SK-N-SH treated with all-trans-retinoic acid at 6 μM for 48 hours (cell line): ENCODE data around the gene ARMH1.

Experiments
- ATAC-seq: fragments of 200-7000 bp; cut with Tn5 transposase; 3 replicates; pipeline ENCODE4 v1.9.1; 2020; ENCODE audit warnings: mild to moderate bottlenecking, moderate library complexity
- ARNTL ChIP-seq: fragments of 450-650 bp; formaldehyde crosslinking; IDR thresholded peaks from 2 replicates; pipeline ENCODE4 v1.5.0; 2020; ENCODE audit warnings: low read depth, mild to moderate bottlenecking, moderate library complexity, borderline replicate concordance
- BACH2 ChIP-seq: fragments of 250-450 bp; sonication (Bioruptor Pico); IDR thresholded peaks from 2 replicates; pipeline ENCODE4 v1.9.0; 2021; ENCODE audit warnings: mild to moderate bottlenecking, borderline replicate concordance
- CSDC2 ChIP-seq: fragments of 250-450 bp; sonication (Bioruptor Pico); IDR thresholded peaks from 2 replicates; pipeline ENCODE4 v1.5.0; 2020; ENCODE audit warnings: mild to moderate bottlenecking, moderate library complexity
- ESRRG ChIP-seq: fragments of 250-450 bp; sonication (Bioruptor Pico); IDR thresholded peaks from 2 replicates; pipeline ENCODE4 v1.6.1; 2021; ENCODE audit warnings: mild to moderate bottlenecking
- GLIS3 ChIP-seq: fragments of 250-450 bp; sonication (Bioruptor Pico); IDR thresholded peaks from 2 replicates; pipeline ENCODE4 v1.5.0; 2020; ENCODE audit warnings: mild to moderate bottlenecking, moderate library complexity
- ISL1 ChIP-seq: fragments of 250-450 bp; sonication (Bioruptor Pico); IDR thresholded peaks from 2 replicates; pipeline ENCODE4 v2.1.2; 2022; ENCODE audit warnings: mild to moderate bottlenecking, moderate library complexity
- OSR1 ChIP-seq: fragments of 250-450 bp; sonication (Bioruptor Pico); IDR thresholded peaks from 2 replicates; pipeline ENCODE4 v1.8.0; 2022; ENCODE audit warnings: moderate library complexity, mild to moderate bottlenecking, inconsistent platforms
- PPARA ChIP-seq: fragments of 250-450 bp; sonication (Bioruptor Pico); IDR thresholded peaks from 2 replicates; pipeline ENCODE4 v1.5.0; 2020; ENCODE audit warnings: mild to moderate bottlenecking, borderline replicate concordance
- RARB ChIP-seq: fragments of 250-450 bp; sonication (Bioruptor Pico); IDR thresholded peaks from 2 replicates; pipeline ENCODE4 v1.8.0; 2021; ENCODE audit warnings: mild to moderate bottlenecking, moderate library complexity
- SNAI2 ChIP-seq: fragments of 250-450 bp; sonication (Bioruptor Pico); IDR thresholded peaks from 2 replicates; pipeline ENCODE4 v1.5.0; 2020; ENCODE audit warnings: mild to moderate bottlenecking, moderate library complexity
- TCF4 ChIP-seq: fragments of 250-450 bp; sonication (Bioruptor Pico); IDR thresholded peaks from 2 replicates; pipeline ENCODE4 v1.8.0; 2021; ENCODE audit warnings: mild to moderate bottlenecking, moderate library complexity, borderline replicate concordance
- TOX ChIP-seq: fragments of 250-450 bp; sonication (Bioruptor Pico); IDR thresholded peaks from 2 replicates; pipeline ENCODE4 v1.8.0; 2021; ENCODE audit warnings: mild to moderate bottlenecking, moderate library complexity, borderline replicate concordance
- ZFP3 ChIP-seq: fragments of 250-450 bp; sonication (Bioruptor Pico); IDR thresholded peaks from 2 replicates; pipeline ENCODE4 v1.5.0; 2020; ENCODE audit warnings: mild to moderate bottlenecking, moderate library complexity
- ZFP30 ChIP-seq: fragments of 450-650 bp; formaldehyde crosslinking; IDR thresholded peaks from 2 replicates; pipeline ENCODE4 v1.5.0; 2022; ENCODE audit warnings: mild to moderate bottlenecking, moderate library complexity
- ZNF565 ChIP-seq: fragments of 450-650 bp; formaldehyde crosslinking; conservative IDR thresholded peaks from 2 replicates; pipeline ENCODE4 v1.5.0; 2020; ENCODE audit warnings: low read depth, mild to moderate bottlenecking, moderate library complexity
- ZNF70 ChIP-seq: fragments of 450-650 bp; formaldehyde crosslinking; IDR thresholded peaks from 2 replicates; pipeline ENCODE4 v1.5.0; 2020; ENCODE audit warnings: mild to moderate bottlenecking, moderate library complexity
- ZNF8 ChIP-seq: fragments of 450-650 bp; formaldehyde crosslinking; IDR thresholded peaks from 2 replicates; pipeline ENCODE4 v1.5.0; 2020; ENCODE audit warnings: mild to moderate bottlenecking, moderate library complexity
- TF ChIP-seq, protein P1 (sequence below): fragments of 250-450 bp; sonication (Bioruptor Pico); IDR thresholded peaks from 2 replicates; pipeline ENCODE4 v1.8.0; 2021; ENCODE audit warnings: low read depth, mild to moderate bottlenecking, moderate library complexity, borderline replicate concordance
- TF ChIP-seq, protein P2 (sequence below): fragments of 250-450 bp; sonication (Bioruptor Pico); IDR thresholded peaks from 2 replicates; pipeline ENCODE4 v1.5.1; 2021; ENCODE audit warnings: mild to moderate bottlenecking, moderate library complexity
- TF ChIP-seq, protein P3 (sequence below): fragments of 250-450 bp; sonication (Bioruptor Pico); IDR thresholded peaks from 2 replicates; pipeline ENCODE4 v1.5.0; 2020; ENCODE audit warnings: mild to moderate bottlenecking, moderate library complexity
- TF ChIP-seq, protein P4 (sequence below): fragments of 250-450 bp; sonication (Bioruptor Pico); IDR thresholded peaks from 2 replicates; pipeline ENCODE4 v1.5.1; 2020; ENCODE audit warnings: low read depth, mild to moderate bottlenecking, moderate library complexity
- TF ChIP-seq, protein P5 (sequence below): fragments of 250-450 bp; sonication (Bioruptor Pico); IDR thresholded peaks from 2 replicates; pipeline ENCODE4 v1.8.0; 2020; ENCODE audit warnings: mild to moderate bottlenecking, moderate library complexity, borderline replicate concordance

ARMH1 gene

DNA sequence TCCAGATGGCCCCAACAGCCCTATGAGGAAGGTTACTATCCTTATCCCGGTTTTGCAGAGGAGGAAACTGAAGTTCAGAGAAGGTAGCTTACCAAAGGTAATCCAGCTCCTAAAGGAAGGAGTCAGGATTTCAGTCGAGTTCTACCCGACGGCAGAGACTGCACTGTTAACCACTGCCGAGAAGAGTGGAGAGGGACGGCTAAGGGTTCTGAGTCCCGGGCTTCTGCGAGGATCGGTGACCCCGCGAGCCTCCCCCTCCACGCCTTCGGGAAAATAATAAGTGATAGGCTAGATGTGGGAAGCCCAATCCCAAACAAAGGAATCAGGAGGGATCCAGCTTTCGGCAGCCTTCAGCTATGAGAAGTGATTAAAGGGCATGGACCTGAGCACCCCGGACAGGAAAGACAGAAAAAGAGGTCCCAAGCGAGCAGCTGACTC is 820 bp upstream of the ARMH1 start:
- no peak for TF ChIP-seq RARB (CRISPR knock-in tag)
- no peak for TF ChIP-seq ZNF565
- TF ChIP-seq CSDC2, result no peak
- no peak for TF ChIP-seq GLIS3 (CRISPR knock-in tag)
- TF ChIP-seq, protein P1, sequence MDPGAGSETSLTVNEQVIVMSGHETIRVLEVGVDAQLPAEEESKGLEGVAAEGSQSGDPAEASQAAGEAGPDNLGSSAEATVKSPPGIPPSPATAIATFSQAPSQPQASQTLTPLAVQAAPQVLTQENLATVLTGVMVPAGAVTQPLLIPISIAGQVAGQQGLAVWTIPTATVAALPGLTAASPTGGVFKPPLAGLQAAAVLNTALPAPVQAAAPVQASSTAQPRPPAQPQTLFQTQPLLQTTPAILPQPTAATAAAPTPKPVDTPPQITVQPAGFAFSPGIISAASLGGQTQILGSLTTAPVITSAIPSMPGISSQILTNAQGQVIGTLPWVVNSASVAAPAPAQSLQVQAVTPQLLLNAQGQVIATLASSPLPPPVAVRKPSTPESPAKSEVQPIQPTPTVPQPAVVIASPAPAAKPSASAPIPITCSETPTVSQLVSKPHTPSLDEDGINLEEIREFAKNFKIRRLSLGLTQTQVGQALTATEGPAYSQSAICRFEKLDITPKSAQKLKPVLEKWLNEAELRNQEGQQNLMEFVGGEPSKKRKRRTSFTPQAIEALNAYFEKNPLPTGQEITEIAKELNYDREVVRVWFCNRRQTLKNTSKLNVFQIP (CRISPR knock-in tag), result no peak
- TF ChIP-seq ESRRG, result no peak
- TF ChIP-seq BACH2 (CRISPR knock-in tag), result no peak
- TF ChIP-seq, protein P2, sequence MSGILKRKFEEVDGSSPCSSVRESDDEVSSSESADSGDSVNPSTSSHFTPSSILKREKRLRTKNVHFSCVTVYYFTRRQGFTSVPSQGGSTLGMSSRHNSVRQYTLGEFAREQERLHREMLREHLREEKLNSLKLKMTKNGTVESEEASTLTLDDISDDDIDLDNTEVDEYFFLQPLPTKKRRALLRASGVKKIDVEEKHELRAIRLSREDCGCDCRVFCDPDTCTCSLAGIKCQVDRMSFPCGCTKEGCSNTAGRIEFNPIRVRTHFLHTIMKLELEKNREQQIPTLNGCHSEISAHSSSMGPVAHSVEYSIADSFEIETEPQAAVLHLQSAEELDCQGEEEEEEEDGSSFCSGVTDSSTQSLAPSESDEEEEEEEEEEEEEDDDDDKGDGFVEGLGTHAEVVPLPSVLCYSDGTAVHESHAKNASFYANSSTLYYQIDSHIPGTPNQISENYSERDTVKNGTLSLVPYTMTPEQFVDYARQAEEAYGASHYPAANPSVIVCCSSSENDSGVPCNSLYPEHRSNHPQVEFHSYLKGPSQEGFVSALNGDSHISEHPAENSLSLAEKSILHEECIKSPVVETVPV (CRISPR knock-in tag), result no peak
- TF ChIP-seq, all 23 proteins: peak for 0
- peak; percentile 17 for ATAC-seq

DNA sequence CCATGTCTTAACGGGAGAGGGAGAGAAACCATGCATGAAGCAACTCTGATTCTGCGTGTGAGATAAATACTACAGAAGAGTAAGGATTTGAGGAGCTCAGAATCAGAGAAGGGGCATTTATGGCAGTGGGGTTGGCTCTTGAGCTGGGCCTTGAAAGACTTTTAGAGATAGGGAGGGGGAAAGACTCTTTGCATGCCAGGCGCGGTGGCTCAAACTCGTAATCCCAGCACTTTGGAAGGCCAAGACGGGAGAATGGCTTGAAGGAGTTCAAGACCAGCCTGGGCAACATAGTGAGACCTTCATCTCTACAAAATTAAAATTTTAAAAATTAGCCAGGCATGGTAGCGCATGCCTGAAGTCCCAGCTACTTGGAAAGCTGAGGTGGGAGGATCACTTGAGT is 672 bp downstream of the ARMH1 start:
- ATAC-seq, result no peak
- TF ChIP-seq ZFP3 (CRISPR knock-in tag) (no peak), TCF4 (CRISPR knock-in tag) (no peak), ZNF8 (CRISPR knock-in tag) (no peak), ZFP30 (CRISPR knock-in tag) (no peak)
- TF ChIP-seq, protein P1 (CRISPR knock-in tag), result no peak
- TF ChIP-seq, protein P2 (CRISPR knock-in tag), result no peak
- TF ChIP-seq, all 23 proteins: peak for 0

DNA sequence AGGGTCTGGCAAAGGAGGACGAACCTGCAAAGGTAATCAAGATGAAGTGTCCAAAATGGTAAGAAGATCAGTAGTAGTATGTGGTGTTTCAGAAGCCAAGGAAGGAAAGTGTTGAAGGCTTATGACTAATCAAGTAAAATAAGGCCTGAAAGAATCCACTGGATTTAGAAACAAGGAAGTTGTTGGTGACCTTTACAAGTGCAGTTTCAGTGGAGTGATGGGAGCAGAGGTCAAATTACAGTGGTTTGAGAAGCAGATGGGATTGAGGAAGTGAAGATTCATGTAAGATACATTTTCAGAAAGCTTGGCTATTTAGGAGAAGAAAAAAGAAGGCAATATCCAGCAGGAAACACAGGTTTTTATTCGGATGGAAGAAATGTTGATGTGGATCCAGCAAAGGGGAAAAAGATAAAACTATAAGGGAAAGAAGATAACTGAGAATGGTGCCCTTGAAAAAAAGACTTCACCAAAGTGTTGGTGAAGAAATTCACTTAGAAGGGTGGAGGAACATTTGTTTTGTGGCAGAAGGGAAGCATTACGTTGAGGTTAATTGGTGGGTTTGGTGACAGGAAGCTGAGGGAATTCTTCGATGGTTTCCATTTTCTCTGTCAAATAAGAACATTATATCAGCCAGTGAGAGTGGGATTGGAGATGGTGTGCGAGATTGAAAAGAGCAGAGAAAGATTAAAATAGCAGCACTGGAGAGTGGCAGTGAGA is 2.1 kb downstream of the ARMH1 start:
- TF ChIP-seq ZNF70 (no peak), OSR1 (CRISPR knock-in tag) (no peak), ISL1 (CRISPR knock-in tag) (no peak), GLIS3 (CRISPR knock-in tag) (no peak), TOX (no peak), ZNF8 (CRISPR knock-in tag) (no peak), ARNTL (CRISPR knock-in tag) (no peak), ESRRG (no peak), SNAI2 (CRISPR knock-in tag) (no peak), PPARA (no peak), BACH2 (CRISPR knock-in tag) (no peak), RARB (CRISPR knock-in tag) (no peak), CSDC2 (no peak), ZNF565 (no peak), ZFP3 (CRISPR knock-in tag) (no peak)
- TF ChIP-seq, protein P3, sequence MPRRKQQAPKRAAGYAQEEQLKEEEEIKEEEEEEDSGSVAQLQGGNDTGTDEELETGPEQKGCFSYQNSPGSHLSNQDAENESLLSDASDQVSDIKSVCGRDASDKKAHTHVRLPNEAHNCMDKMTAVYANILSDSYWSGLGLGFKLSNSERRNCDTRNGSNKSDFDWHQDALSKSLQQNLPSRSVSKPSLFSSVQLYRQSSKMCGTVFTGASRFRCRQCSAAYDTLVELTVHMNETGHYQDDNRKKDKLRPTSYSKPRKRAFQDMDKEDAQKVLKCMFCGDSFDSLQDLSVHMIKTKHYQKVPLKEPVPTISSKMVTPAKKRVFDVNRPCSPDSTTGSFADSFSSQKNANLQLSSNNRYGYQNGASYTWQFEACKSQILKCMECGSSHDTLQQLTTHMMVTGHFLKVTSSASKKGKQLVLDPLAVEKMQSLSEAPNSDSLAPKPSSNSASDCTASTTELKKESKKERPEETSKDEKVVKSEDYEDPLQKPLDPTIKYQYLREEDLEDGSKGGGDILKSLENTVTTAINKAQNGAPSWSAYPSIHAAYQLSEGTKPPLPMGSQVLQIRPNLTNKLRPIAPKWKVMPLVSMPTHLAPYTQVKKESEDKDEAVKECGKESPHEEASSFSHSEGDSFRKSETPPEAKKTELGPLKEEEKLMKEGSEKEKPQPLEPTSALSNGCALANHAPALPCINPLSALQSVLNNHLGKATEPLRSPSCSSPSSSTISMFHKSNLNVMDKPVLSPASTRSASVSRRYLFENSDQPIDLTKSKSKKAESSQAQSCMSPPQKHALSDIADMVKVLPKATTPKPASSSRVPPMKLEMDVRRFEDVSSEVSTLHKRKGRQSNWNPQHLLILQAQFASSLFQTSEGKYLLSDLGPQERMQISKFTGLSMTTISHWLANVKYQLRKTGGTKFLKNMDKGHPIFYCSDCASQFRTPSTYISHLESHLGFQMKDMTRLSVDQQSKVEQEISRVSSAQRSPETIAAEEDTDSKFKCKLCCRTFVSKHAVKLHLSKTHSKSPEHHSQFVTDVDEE (CRISPR knock-in tag), result no peak
- TF ChIP-seq, protein P4, sequence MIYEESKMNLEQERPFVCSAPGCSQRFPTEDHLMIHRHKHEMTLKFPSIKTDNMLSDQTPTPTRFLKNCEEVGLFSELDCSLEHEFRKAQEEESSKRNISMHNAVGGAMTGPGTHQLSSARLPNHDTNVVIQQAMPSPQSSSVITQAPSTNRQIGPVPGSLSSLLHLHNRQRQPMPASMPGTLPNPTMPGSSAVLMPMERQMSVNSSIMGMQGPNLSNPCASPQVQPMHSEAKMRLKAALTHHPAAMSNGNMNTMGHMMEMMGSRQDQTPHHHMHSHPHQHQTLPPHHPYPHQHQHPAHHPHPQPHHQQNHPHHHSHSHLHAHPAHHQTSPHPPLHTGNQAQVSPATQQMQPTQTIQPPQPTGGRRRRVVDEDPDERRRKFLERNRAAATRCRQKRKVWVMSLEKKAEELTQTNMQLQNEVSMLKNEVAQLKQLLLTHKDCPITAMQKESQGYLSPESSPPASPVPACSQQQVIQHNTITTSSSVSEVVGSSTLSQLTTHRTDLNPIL (CRISPR knock-in tag), result no peak
- TF ChIP-seq, protein P2 (CRISPR knock-in tag), result no peak
- TF ChIP-seq, protein P5, sequence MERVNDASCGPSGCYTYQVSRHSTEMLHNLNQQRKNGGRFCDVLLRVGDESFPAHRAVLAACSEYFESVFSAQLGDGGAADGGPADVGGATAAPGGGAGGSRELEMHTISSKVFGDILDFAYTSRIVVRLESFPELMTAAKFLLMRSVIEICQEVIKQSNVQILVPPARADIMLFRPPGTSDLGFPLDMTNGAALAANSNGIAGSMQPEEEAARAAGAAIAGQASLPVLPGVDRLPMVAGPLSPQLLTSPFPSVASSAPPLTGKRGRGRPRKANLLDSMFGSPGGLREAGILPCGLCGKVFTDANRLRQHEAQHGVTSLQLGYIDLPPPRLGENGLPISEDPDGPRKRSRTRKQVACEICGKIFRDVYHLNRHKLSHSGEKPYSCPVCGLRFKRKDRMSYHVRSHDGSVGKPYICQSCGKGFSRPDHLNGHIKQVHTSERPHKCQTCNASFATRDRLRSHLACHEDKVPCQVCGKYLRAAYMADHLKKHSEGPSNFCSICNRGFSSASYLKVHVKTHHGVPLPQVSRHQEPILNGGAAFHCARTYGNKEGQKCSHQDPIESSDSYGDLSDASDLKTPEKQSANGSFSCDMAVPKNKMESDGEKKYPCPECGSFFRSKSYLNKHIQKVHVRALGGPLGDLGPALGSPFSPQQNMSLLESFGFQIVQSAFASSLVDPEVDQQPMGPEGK (CRISPR knock-in tag), result no peak
- TF ChIP-seq, all 23 proteins: peak for 0
- ATAC-seq, result no peak
